ENCODE data around the gene TACC2. TPM values are rescaled to one million over a fixed set of nuclear protein-coding genes. Genes with fewer than 3 reads are reported as not detected.

TACC2 gene
- total and polyA plus RNA-seq, 9 of the 15 experiments (the other 6 are each of a cell fraction or from before 2014, with no cell fraction given): under 0.01 to 0.35 (median 0.03) TPM; not detected in 6

DNA sequence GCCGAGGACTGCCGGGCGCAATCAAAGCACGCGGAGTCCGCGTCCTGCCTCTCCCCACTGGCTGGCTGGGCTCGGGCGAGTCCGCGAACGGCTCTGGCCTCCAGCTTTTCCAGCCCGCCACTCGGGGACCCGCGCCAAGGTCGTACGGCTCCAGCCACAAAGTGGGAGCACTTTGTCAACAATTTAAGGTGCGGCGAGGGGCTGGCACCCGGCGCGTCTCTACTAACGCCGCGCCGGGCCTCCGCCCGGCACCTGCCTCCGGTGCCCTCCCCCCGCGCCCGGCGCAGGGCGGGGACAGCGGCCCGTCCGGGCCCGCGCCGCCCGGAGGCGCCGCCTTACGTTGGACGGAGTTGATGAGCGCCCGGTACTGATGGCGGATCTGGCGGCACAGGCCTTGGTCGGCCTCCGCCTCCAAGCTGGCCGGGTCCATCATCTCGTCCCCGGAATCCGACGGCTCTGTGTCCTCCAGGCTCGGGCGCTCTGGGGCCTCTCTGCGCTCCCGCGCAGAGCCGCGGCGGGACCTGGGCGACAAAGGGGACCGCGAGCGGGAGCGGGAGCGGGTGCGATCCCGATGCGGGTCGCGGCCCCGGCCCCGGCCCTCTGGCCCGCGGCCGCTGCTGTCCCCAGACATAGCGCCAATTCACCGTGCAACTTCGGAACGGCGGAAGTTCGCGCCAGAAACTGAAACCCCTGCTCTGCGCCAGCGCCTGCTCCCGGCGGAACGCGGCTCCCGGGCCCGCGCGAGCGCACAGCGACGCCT lies 14.2 kb upstream of the TACC2 start, which contains the start of gene NSMCE4A (continued):
- TF ChIP-seq ATF1 (CRISPR knock-in tag; IDR thresholded peaks at IDR 0.05) (no peak), ATF1 (tag; IDR thresholded peaks at IDR 0.05) (peak; percentile 49; the same call in 1 of the 2 replicates), FOSL1 (tag; conservative IDR thresholded peaks at IDR 0.05) (peak; percentile 42; the same call in 1 of the 2 replicates), GABPA (tag; conservative IDR thresholded peaks at IDR 0.05; ENCODE audit: low read depth) (peak; percentile 76), MYC (IDR thresholded peaks at IDR 0.05; ENCODE audit: low read depth, low read length) (peak; percentile 45; the same call in 1 of the 2 replicates), MYC (CRISPR knock-in tag; IDR thresholded peaks at IDR 0.05; ENCODE audit: borderline replicate concordance, low read depth) (no peak), PHF20 (IDR thresholded peaks at IDR 0.05; ENCODE audit: partially characterized antibody) (peak; percentile 28), NCOA4 (IDR thresholded peaks at IDR 0.05; ENCODE audit: partially characterized antibody) (no peak), SIN3B (IDR thresholded peaks at IDR 0.05; ENCODE audit: low read depth) (no peak; the same call in 1 of the 2 replicates), NBN (IDR thresholded peaks at IDR 0.05; ENCODE audit: low read depth) (no peak), TAF1 (IDR thresholded peaks at IDR 0.05; ENCODE audit: control insufficient read depth, extremely low read depth, insufficient read depth, low read length, severe bottlenecking) (peak; percentile 64), ZFX (CRISPR knock-in tag; IDR thresholded peaks at IDR 0.05) (peak; percentile 88), SUPT5H (IDR thresholded peaks at IDR 0.05) (peak; percentile 48; the same call in 1 of the 2 replicates), TAF9B (IDR thresholded peaks at IDR 0.05; ENCODE audit: partially characterized antibody) (no peak), CBX1 (IDR thresholded peaks at IDR 0.05; ENCODE audit: low read depth) (0 out of 2 replicates have a peak, but pooled peaks have one; percentile 29), HMGN3 (IDR thresholded peaks at IDR 0.05; ENCODE audit: borderline replicate concordance, extremely low read depth, insufficient read length, low read depth, low read length) (peak; percentile 60)
- TF ChIP-seq, protein P1, sequence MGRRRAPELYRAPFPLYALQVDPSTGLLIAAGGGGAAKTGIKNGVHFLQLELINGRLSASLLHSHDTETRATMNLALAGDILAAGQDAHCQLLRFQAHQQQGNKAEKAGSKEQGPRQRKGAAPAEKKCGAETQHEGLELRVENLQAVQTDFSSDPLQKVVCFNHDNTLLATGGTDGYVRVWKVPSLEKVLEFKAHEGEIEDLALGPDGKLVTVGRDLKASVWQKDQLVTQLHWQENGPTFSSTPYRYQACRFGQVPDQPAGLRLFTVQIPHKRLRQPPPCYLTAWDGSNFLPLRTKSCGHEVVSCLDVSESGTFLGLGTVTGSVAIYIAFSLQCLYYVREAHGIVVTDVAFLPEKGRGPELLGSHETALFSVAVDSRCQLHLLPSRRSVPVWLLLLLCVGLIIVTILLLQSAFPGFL (CRISPR knock-in tag; IDR thresholded peaks at IDR 0.05): no peak
- TF ChIP-seq, protein P2, sequence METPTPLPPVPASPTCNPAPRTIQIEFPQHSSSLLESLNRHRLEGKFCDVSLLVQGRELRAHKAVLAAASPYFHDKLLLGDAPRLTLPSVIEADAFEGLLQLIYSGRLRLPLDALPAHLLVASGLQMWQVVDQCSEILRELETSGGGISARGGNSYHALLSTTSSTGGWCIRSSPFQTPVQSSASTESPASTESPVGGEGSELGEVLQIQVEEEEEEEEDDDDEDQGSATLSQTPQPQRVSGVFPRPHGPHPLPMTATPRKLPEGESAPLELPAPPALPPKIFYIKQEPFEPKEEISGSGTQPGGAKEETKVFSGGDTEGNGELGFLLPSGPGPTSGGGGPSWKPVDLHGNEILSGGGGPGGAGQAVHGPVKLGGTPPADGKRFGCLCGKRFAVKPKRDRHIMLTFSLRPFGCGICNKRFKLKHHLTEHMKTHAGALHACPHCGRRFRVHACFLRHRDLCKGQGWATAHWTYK (CRISPR knock-in tag; IDR thresholded peaks at IDR 0.05): no peak
- TF ChIP-seq, protein P3, sequence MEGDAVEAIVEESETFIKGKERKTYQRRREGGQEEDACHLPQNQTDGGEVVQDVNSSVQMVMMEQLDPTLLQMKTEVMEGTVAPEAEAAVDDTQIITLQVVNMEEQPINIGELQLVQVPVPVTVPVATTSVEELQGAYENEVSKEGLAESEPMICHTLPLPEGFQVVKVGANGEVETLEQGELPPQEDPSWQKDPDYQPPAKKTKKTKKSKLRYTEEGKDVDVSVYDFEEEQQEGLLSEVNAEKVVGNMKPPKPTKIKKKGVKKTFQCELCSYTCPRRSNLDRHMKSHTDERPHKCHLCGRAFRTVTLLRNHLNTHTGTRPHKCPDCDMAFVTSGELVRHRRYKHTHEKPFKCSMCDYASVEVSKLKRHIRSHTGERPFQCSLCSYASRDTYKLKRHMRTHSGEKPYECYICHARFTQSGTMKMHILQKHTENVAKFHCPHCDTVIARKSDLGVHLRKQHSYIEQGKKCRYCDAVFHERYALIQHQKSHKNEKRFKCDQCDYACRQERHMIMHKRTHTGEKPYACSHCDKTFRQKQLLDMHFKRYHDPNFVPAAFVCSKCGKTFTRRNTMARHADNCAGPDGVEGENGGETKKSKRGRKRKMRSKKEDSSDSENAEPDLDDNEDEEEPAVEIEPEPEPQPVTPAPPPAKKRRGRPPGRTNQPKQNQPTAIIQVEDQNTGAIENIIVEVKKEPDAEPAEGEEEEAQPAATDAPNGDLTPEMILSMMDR (IDR thresholded peaks at IDR 0.05 in 2 of 3, conservative IDR thresholded peaks at IDR 0.05 in 1 of 3; ENCODE audit: insufficient read depth in 2 of 3, low read depth in 1 of 3, low read length in 3 of 3): peak; percentile 55 to 93 (median 62); a peak in 5 of 6 replicates
- TF ChIP-seq, protein P4, sequence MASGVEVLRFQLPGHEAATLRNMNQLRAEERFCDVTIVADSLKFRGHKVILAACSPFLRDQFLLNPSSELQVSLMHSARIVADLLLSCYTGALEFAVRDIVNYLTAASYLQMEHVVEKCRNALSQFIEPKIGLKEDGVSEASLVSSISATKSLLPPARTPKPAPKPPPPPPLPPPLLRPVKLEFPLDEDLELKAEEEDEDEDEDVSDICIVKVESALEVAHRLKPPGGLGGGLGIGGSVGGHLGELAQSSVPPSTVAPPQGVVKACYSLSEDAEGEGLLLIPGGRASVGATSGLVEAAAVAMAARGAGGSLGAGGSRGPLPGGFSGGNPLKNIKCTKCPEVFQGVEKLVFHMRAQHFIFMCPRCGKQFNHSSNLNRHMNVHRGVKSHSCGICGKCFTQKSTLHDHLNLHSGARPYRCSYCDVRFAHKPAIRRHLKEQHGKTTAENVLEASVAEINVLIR (CRISPR knock-in tag; IDR thresholded peaks at IDR 0.05): no peak
- TF ChIP-seq, protein P5, sequence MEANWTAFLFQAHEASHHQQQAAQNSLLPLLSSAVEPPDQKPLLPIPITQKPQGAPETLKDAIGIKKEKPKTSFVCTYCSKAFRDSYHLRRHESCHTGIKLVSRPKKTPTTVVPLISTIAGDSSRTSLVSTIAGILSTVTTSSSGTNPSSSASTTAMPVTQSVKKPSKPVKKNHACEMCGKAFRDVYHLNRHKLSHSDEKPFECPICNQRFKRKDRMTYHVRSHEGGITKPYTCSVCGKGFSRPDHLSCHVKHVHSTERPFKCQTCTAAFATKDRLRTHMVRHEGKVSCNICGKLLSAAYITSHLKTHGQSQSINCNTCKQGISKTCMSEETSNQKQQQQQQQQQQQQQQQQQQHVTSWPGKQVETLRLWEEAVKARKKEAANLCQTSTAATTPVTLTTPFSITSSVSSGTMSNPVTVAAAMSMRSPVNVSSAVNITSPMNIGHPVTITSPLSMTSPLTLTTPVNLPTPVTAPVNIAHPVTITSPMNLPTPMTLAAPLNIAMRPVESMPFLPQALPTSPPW (CRISPR knock-in tag; IDR thresholded peaks at IDR 0.05): peak; percentile 89
